ENCODE results near the gene CTAGE6.
"Not testable (repeated sequence)": the region's sequence is repeated elsewhere in the genome, so short reads cannot be mapped to it uniquely, and the experiment has no call there.

Gene CTAGE6
- total RNA-seq, result 0 to 0.60 (median 0.14) reads per million in 3 experiments

- DNase-seq, result not testable (repeated sequence)
Measured at GRCh38 chr7:143757596-143757995, at the start of gene CTAGE6. TSS of gene CTAGE6 (minus strand) at chr7:143757696. CDS start at chr7:143757658, 38 bp downstream.

GRCh38 chr7:143806664-143807071 lies 49.2 kb upstream of the CTAGE6 start:
- DNase-seq, result not testable (repeated sequence)

- not testable (repeated sequence) for DNase-seq
Measured at GRCh38 chr7:143797896-143798290, 40.4 kb upstream of the CTAGE6 start.

GRCh38 chr7:143797119-143797895 lies 39.8 kb upstream of the CTAGE6 start:
- not testable (repeated sequence) for DNase-seq

GRCh38 chr7:143795653-143796052 lies 38.2 kb upstream of the CTAGE6 start:
- not testable (repeated sequence) for DNase-seq

GRCh38 chr7:143792633-143793032 lies 35.1 kb upstream of the CTAGE6 start:
- not testable (repeated sequence) for DNase-seq

- DNase-seq, result not testable (repeated sequence)
Measured at GRCh38 chr7:143785415-143786182, 28.1 kb upstream of the CTAGE6 start.

GRCh38 chr7:143779591-143779990 lies 22.1 kb upstream of the CTAGE6 start:
- not testable (repeated sequence) for DNase-seq

GRCh38 chr7:143772738-143773468 lies 15.4 kb upstream of the CTAGE6 start:
- DNase-seq, result not testable (repeated sequence)

- not testable (repeated sequence) for DNase-seq
Measured at GRCh38 chr7:143767531-143767930, 10.0 kb upstream of the CTAGE6 start.

- not testable (repeated sequence) for DNase-seq
Measured at GRCh38 chr7:143765678-143766077, 8.2 kb upstream of the CTAGE6 start.

GRCh38 chr7:143763065-143763464 lies 5.6 kb upstream of the CTAGE6 start:
- not testable (repeated sequence) for DNase-seq

GRCh38 chr7:143745340-143745739 lies 12.2 kb downstream of the CTAGE6 start:
- DNase-seq, result not testable (repeated sequence)

- DNase-seq, result peak; percentile 49
Measured at GRCh38 chr7:143737037-143737819, 20.3 kb downstream of the CTAGE6 start.

- DNase-seq, result no peak
Measured at GRCh38 chr7:143735962-143736361, 21.5 kb downstream of the CTAGE6 start.

GRCh38 chr7:143733876-143734275 lies 23.6 kb downstream of the CTAGE6 start:
- no peak for DNase-seq

- DNase-seq, result no peak
Measured at GRCh38 chr7:143728333-143728862, 29.1 kb downstream of the CTAGE6 start.

GRCh38 chr7:143727561-143727960 lies 29.9 kb downstream of the CTAGE6 start:
- DNase-seq, result not testable (repeated sequence)

GRCh38 chr7:143726143-143726542 lies 31.4 kb downstream of the CTAGE6 start:
- not testable (repeated sequence) for DNase-seq

- DNase-seq, result not testable (repeated sequence)
Measured at GRCh38 chr7:143720335-143720734, 37.2 kb downstream of the CTAGE6 start.

- not testable (repeated sequence) for DNase-seq
Measured at GRCh38 chr7:143715543-143716193, 41.8 kb downstream of the CTAGE6 start.

All from central memory CD4-positive, alpha-beta T cell (primary cell).